Hepatocyte (in vitro differentiated cells): ENCODE data around the gene ME3.
"Not testable (repeated sequence)": the region's sequence is repeated elsewhere in the genome, so short reads cannot be mapped to it uniquely, and the experiment has no call there.

Experiments
- EZH2 ChIP-seq: fragments of 200-600 bp; sonication (generic); IDR thresholded peaks from 2 replicates; pipeline ENCODE4 v1.6.1; 2016; ENCODE audit warnings: antibody characterized with exemption, mild to moderate bottlenecking, borderline replicate concordance
- EZH2phosphoT487 ChIP-seq: fragments of 200-600 bp; sonication (generic); IDR thresholded peaks from one replicate; pipeline ENCODE4 v1.6.1; 2018; ENCODE audit warnings: antibody characterized with exemption, mild to moderate bottlenecking, low read depth, moderate library complexity; ENCODE audit not compliant: unreplicated experiment, severe bottlenecking
- TF ChIP-seq, protein P1 (sequence below): fragments of 200-600 bp; sonication (generic); IDR thresholded peaks from 2 replicates; pipeline ENCODE4 v1.5.1; 2016; ENCODE audit warnings: antibody characterized with exemption, mild to moderate bottlenecking; ENCODE audit not compliant: poor library complexity

DNA sequence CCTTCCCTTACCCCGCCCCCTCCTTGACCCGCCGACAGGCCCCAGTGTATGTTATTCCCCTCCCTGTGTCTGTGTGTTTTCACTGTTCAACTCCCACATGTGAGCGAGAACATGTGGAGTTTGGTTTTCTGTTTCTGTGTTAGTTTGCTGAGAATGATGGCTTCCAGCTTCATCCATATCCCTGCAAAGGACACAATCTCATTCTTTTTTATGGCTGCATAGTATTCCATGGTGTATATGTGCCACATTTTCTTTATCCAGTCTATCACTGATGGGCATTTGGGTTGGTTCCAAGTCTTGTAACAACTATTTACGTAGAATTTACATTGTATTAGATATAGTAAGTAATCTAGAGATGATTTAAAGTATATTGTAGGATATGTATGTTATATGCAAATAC lies 149.9 kb downstream of the ME3 start:
- TF ChIP-seq, protein P1, sequence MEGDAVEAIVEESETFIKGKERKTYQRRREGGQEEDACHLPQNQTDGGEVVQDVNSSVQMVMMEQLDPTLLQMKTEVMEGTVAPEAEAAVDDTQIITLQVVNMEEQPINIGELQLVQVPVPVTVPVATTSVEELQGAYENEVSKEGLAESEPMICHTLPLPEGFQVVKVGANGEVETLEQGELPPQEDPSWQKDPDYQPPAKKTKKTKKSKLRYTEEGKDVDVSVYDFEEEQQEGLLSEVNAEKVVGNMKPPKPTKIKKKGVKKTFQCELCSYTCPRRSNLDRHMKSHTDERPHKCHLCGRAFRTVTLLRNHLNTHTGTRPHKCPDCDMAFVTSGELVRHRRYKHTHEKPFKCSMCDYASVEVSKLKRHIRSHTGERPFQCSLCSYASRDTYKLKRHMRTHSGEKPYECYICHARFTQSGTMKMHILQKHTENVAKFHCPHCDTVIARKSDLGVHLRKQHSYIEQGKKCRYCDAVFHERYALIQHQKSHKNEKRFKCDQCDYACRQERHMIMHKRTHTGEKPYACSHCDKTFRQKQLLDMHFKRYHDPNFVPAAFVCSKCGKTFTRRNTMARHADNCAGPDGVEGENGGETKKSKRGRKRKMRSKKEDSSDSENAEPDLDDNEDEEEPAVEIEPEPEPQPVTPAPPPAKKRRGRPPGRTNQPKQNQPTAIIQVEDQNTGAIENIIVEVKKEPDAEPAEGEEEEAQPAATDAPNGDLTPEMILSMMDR, result not testable (repeated sequence)
- TF ChIP-seq EZH2, EZH2phosphoT487: not testable (repeated sequence)
